ENCODE results near the gene GLG1.

The GLG1 gene

DNA sequence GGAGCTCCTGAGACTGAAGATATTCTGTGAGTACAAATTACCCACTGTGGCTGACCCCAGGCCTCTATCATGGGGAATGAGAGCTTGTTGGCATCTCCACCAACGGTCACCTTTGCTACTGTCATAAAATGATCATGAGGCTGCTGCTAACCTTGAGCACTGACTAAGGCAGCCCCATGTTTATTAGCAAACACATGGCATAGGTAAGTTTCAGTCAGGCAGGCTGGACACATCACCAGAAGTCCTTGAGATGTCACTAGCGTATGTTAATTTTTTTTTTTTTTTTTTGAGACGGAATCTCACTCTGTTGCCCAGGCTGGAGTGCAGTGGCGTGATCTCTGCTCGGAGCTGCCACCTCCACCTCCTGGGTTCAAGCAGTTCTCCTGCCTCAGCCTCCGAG, 1.5 kb upstream of the GLG1 start:
- no peak for DNase-seq

DNA sequence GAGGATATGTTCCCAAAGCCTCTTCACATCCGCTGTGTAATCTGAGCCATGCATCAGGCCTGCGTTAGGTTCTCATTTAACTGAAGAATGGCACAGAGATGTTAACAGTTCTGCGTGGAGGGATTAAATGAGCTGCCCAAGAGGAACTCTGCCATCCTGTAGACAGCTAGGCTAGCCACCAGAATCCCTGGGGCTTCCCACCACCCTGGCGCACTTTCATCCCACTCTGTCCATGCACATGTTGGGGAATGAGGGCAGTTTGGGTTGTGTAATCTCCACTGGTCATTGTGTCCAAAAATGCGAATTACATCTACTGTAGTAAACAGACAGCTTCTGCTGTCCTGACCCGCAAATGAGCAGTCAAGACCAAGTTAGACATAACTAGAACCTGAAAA, 1.0 kb upstream of the GLG1 start:
- peak; percentile 34 for DNase-seq

DNA sequence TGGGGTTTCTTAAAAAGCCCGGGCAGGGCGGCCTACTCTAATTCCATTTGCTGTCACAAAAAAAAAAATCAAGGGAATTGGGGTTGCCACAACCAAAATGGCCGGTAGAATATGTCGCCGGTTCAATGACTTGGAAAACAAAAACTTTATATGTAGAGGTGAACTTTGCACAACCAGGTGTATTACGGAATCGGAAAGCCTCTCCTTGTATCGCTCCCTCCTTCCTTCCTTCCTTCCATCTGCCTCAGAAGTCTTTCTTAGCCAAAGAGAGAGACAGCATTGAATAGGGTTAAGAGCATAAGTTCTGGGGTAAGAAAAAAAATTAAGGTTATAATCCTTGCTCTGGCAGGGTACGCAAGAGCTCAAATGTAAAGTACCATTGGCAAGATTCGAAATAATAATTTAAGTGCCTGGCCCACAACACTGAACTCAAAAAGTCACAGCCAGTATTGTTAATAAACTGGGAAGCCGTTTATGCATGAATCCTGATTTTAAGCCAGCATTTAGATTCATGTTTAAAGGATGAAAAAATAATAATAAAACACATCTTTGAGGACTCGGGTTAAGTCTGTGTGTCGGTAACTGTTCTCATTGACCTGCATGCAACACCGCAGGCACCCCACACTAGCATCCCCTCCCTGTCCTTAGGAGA, 522 bp upstream of the GLG1 start:
- no peak for DNase-seq

DNA sequence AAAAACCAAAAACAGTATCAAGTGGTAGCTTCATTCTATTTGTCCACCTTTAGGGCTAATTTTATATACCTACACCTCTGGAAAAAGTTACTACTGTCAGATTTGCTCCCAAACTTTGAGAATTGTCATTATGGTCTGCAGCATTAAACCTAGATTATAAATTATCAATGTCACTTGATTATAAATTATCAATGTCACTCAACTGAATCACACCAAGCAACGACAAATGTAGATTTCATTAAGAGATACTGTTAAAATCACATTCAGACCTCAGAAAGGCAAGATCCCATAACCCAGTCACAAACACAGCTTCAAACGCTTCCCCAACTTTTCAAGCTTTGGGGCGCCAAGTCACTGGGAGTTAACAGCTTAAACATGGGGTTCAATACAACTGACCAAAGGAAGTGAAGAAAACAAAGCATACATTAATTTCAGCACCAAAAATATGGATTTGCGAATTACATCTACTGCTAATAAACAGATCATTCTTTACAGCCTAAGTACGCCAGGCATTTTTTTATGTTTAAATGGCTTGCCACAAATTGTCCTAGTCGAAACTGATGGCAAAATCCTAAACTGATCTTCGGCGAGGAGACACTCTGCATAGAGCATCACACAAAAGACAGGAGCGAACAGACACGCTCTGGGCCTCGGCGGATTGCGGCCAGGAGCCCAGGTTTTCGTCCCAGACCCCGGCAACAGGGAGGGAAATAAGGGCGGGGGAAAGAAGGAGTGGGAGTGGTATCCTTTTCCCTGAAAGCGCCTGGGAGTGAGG, 981 bp downstream of the GLG1 start:
- DNase-seq: no peak

DNA sequence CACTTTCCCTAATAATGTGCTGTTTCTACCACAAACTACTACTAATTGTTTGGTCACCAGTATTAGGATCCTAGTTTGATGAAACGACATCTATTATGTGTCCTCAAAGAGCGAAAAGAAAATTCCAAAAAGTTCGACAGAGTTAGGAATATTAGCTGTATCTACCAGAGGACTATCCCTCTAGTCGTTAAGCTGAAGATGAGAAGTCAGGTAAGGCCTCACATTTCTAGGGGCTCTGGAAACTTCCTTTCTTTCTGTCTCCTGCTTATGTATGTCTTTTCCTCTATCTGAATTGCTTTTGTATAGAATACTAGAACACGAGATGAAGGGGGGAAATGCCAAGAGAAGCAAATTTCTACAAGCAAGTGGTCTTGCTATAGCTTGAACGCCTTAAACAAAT, 1.6 kb downstream of the GLG1 start:
- DNase-seq: no peak

DNA sequence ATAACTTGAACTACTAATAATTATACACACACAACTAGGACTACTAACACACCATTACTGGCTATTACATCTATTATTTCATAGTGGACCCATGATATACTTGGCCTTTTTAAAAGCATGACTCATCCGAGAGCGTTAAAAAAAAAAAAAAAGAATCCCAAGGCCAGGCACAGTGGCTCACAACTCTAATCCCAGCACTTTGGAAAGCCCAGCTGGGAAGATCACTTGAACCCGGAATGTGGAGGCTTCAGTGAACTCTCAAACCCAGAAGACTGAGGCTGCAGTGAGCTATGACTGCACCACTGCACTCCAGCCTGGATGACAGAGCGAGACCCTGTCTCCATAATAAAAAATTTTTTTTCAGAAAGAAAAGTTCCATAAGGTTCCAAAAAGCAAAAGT, 3.1 kb downstream of the GLG1 start:
- DNase-seq: peak; percentile 52

DNA sequence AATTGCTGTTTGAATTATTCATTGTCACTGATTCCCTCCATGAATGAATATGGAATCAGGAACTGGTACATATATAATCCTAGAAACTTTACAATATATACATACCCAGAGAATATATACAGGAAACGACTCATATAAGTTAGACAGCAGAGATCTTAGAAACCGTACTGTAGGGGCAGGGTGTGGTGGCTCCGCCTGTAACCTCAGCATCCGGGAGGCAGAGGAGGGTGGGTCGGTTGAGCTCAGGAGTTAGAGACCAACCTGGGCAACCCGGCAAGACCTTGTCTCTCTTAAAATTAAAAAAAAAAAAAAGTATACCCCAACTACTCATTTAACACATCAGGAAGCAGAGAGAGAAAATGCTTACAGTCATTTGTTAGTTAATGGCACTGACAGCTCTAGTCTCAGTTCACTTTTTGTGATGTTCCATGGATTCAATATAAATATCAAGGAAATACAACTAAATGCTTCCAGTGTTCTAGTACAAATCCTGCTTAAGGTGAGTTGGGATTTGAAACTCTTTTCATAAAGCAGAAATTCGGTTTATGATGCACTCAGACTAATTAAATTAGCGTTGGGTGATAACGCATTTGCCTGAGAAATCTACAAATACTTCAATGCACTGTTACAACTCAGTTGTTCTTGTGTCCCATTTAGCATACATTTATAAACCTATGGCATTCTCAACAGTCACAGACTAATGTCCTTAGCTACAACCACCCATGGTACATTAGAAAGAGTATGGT, 5.6 kb downstream of the GLG1 start:
- DNase-seq: no peak

DNA sequence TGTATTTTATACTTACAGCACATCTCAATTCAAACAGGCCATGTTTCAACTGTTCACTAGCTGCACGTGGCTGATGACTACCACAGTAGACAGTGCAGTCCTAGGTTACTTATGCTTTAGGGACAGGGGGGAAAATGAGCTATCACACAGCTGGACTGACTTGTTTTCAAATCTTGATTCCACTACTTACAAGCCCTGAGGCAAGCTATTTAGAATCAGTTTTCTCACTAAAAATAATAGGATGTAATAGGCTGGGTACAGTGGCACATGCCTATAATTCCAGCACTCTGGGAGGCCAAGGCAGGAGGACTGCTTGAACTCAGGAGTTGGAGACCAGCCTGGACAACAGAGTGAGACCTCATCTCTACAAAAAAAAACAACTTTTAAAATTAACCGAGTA, 10.3 kb downstream of the GLG1 start:
- no peak for DNase-seq

DNA sequence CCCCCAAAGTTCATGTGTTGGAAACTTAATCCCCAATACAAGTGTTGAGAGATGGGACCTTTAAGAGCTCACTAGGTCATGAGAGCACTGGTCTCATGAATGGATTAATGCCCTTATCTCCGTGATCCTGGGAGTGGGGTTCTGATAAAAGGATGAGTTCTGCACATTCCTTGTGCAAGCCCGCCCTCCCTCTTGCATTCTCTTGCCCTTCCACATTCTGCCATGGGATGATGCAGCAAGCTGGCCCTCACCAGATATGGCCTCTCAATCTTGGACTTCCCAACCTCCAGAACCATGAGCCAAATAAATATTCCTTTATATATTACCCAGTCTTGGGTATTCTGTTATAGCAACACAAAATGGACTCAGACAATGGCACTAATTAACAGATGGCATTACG, 14.1 kb downstream of the GLG1 start:
- DNase-seq: no peak

DNA sequence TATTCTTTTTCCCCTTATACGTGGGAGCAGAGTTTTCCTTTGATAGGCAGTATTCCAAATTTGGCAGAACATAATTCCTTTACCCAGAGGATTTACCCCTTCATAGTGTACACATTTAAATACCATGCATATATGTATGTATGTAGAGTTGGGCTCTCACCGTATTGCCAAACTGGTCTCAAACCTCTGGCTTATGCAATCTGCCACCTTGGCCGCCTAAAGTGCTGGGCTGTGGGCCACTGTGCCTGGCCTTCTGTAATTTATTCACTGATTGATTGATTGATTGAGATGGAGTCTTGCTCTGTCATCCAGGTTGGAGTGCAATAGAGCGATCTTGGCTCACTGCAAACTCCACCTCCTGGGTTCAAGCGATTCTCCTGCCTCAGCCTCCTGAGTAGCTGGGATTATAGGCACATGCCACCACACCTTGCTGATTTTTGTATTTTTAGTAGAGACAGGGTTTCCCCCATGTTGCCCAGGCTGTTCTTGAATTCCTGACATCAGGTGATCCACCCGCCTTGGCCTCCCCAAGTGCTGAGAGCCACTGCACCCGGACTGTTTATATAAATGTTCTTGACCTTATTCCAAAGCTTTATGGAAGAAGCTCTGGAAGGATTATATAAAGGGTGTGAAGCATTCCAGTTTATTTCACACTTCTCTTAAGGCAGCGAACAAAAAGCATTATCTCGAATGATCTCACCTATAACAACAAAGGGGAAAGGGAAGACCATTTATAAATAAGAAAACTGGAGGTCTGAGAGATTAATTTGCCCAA, 14.9 kb downstream of the GLG1 start:
- no peak for DNase-seq

DNA sequence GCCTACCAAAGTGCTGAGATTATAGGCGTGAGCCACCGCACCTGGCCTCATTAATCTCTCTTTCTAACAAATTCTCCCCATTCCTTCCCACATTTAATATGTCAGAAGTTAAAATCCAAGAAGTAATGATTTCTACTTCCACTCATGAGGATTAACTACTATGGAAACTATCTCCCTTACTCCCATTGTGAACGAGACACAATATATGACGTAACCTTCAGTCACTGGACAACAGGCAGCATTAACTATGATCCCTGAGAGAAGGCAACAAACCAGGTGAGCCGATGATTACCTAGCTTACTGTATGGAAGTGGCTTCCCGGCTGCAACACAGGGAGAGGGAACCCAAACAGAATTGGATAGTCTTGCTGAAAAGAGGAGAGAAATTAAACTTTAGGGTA, 20.0 kb downstream of the GLG1 start:
- no peak for DNase-seq

DNA sequence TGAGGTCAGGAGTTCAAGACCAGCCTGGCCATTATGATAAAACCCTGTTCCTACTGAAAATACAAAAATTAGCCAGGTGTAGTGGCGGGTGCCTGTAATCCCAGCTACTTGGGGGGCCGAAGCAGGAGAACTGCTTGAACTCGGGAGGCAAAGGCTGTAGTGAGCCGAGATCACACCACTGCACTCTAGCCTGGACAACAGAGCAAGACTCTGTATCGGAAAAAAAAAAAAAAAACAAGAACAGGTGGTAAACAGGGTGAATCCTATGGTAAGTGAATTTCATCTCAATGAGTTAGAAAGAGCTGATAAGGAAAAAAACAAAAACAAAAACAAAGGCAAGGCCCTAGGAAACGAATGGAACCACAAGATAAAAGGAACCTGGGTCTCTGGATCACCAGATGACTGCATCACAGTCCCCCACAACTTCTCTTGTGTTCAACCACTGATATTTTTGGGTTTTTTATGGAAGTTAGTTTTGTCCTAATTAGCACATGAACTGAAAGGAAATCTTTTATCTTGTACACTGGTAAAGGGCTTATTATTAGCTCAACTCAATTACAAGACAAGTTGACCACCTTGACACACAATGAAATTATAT, 21.0 kb downstream of the GLG1 start:
- DNase-seq: no peak

DNA sequence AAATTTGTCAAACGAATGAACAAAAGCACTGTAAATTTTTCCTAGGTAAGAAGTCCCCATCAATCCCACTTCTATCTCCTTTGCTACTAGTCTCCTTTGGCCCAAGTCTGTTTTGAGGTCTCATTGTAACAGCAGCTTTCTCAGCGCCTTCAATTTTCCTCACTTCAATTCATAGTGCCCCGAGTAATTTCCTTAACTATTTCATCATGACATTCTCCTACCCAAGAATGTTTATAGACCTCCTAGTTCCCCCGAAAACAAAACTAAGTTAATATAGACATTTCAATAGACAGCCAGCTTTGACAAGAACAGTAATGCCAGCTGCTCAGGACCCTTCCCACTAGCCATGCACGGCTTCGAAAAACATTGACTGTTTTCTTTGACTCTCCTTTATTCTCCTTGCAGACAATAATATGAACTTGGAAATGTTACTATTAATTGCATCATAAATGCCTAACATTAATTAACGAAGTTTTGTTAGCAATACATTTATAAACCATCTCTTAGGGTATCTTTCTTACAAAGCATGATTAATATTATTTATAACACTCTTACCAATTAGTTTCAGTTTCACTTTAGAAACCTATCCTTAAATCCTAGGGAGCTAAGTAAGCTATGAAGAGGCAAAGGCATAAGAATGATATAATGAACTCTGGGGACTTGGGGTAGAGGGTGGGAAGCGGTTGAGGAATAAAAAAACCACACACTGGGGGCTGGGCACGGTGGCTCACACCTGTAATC, 22.8 kb downstream of the GLG1 start:
- no peak for DNase-seq

DNA sequence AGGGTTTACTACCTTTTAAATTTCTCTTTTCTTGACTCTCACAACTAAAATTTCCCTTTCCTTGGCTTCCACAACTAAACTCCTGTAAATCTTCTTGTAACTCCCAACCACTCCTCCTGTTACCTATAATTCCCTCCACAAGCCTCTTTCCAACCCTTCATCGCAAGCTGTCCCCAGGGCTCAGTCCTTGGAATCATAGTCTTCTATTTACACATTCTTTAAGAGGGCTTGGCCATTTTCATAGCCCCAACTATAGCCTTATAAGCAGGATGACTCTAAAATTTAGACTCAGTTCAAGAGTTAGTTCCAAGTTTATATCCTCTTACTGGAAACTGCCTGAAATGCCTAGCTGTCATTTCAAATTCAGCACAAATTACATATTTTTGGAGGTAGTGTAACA, 23.9 kb downstream of the GLG1 start:
- DNase-seq: no peak

DNA sequence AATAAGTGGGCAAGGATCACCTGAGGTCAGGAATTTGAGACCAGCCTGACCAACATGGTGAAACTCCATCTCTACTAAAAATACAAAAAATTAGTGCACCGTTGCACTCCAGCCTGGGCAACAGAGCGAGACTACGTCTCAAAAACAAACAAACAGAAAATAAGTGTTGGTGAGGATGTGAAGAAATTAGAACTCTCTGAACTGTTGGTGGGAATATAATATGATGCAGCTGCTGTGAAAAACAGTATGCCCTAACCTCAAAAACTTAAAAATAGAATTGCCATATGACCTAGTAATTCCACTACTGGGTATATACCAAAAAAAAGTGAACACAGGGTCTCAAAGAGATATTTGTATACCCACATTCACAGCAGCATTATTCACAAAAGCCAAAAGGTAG, 26.1 kb downstream of the GLG1 start:
- DNase-seq: no peak

DNA sequence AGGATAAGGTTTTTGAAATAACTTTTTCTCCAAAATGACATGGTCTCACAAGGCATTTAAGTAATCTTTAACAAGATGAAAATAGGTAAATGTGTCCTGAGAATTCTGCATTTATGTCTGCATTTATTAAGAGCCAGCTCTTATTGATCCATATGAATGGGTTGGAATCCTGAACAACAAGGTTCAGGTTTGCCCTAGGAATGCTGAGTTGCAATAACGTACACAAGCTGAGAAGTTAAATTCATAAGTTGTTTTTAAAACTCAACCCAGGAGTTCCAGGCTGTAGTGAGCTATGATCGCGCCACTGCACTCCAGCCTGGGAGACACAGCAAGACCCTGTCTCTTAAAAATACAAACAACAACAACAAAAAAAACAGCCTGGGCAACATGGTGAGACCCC, 28.1 kb downstream of the GLG1 start:
- no peak for DNase-seq

DNA sequence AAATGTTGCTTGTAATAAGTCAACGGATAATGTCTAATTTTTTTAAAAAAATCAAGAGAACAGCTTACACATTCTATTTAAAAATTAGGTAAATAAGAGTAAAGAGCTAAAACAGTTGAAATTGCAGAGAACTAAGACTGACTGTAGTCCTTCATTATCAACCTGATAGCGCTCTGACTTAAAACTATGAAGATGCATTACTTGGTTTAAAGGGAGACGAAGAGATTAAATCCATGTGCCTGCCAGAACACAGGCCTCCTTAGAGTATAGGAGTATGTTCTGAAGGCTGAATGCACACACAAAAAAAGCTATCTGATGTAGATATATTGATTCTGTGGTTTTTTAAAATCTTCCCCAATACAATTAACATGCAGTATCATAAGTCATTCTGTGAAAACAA, 28.5 kb downstream of the GLG1 start:
- no peak for DNase-seq

DNA sequence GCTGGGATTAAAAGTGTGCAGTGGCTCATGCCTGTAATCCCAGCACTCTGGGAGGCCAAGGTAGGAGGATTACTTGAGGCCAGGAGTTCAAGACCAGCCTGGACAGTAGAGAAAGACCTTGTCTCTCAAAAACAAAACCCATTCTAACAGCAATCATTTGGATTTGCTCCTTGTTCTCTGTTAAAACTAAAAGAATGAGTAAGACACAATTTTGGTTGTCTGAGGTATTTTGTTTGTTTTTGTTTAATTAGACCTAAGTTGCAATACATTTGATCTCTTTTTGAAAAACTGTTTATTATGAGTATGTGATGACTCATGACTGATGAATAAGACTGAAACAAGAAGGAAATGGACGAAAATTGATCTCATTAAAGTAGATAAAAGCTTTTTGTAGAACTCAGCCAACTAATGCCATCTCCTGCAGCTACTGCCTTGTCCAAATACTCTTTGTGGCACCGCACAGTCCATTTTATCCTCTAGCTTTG, 29.0 kb downstream of the GLG1 start:
- DNase-seq: peak; percentile 59

DNA sequence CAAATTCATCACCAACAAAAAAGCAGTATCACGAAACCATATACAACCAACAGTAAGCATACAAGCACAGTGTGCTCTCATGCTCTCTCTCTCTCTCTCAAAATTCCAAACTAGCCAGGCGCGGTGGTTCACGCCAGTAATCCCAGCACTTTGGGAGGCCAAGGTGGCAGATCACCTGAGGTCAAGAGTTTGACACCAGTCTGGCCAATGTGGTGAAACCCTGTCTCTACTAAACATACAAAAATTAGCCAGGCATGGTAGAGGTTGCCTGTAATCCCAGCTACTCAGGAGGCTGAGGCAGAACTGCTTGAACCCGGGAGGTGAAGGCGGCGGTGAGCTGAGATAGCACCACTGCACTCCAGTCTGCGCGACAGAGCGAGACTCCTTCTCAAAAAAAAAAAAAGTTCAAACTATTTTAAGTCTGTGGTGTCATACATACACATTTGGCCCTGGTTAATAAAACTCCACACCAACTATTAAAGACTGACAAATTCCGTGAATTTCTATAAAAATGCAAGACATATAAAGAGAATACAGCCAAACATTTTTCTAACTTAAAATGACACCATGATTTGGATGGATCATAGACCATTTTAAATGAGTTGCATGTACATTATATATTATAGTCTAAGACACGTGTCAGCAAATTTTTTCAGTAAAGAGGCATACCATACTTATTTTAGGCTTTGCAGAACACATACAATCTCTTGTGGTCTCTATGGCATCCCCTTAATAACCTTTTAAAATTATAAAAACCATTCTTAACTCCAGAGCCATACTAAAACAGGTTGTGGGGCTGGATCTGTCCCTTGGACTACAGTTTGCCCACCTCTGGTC, 30.9 kb downstream of the GLG1 start:
- DNase-seq: no peak

DNA sequence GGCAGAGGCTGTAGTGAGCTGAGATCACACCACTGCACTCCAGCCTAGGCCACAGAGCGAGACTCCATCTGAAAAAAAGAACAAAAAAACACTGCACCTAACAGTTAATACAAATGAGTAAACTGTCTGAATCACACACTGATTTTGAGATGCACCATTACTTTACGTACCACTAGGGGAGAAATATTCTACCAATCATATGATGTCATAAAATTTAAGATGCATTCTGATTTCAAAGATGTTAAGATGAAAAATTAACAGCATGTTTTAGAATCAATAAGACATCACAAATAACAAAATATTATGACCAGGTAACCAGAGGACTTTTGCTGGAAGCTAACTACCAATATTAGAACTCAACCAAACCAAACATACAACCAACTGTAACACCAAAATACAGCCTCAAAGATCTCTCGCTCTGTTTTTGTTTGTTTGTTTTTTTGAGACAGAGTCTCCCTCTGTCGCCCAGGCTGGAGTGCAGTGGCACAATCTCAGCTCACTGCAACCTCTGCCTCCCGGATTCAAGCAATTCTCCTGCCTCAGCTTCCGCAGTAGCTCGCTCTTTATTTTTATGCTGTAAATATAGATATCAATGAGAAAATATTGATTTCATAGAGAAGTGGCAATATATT, 31.6 kb downstream of the GLG1 start:
- no peak for DNase-seq

DNA sequence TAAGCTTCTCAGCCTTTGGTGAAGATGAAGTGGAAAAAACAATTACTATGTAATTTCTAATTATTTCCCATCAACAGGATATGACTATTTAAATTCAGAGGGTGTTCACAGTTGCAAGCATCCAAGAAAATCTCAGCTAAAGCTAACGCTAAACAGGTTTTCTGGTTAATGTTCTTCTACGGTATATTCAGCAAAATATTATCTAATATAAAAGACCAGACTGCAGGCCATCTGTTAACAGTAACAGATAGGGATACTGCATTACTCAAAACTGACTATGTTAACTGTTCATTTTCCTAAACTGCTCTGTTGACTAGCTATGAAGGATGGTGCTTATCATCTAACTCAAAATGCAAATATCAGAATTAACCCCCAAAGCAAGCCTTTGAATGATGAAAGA, 32.8 kb downstream of the GLG1 start:
- DNase-seq: no peak

All from EL (cell line).